Anterior cingulate cortex (tissue), 58 donors: Measurements from ENCODE around the gene NDUFAF7.
"Not testable (repeated sequence)": the region's sequence is repeated elsewhere in the genome, so short reads cannot be mapped to it uniquely, and the experiment has no call there.

Experiments
- DNase-seq, 58 donors: peaks; one replicate each; lab custom pipeline; 2025; lab: John Stamatoyannopoulos, UW

The NDUFAF7 gene

DNA sequence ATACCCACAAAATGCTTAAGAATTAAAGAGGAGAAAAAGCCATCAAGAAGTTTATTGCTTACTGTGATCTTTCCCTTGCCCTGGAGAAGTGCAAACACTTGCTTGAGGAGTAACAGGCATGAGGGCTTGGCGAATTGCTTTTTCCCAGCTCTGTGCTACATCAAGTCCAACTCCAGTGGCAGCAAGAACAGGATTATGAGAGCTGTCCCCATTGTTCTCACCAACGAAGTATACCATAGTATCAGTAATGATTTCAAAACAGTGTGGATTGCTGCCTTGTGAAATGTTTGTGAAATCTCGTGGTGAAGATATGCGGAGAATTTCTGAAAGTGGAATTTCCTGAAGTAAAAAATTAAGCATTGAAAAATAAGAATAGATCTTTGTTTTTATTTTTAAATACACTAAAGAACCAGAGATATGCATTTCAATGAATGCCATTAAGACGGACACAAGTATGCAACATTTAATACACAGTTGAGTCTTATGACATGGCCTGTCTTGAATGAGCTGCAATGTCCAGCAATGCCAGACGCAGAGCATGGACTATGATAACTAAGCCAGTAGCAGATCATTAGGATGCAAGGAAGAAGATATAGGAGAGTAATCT lies 43.0 kb downstream of the NDUFAF7 start:
- no peak for DNase-seq

DNA sequence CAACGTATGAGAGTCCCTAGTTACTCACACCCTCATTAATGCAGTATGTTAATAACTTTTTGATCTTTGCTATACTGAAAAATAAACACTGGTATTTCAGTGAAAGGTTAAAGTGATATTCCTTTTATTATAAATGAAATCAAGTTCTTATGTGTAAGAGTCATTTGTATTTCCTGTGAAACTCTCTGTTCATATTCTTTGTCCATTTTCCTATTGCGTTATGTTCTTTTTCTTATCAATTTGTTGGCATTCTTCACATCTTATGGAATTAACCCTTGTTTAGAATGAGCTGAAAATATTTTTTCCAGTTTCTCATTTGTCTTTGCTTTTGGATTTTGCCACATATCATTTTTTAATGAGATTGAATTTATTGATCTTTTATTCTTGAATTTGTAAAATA lies 44.8 kb downstream of the NDUFAF7 start:
- DNase-seq = no peak

- DNase-seq = no peak
Measured at GRCh38 chr2:37281916-37282315, 50.5 kb downstream of the NDUFAF7 start.

DNA sequence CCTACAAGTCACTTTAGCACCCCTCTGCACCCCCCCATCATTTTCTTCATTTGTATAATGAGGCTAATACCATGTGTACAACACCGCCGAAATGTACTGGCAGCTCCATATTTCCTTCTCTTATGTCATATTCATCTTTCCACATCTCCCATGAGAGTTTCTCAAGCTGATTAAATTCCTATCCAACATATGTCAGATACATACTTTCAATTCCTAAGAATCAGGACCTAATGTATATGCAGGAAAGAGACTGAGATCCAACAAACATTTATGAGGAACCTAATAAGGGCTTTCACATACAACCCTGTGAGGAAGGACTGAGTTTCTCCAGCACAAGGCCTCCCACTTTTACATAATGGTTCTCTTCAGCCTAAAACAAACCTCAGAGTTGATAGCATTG lies 51.3 kb downstream of the NDUFAF7 start:
- no peak for DNase-seq

- DNase-seq = no peak
Measured at GRCh38 chr2:37283207-37283606, 51.7 kb downstream of the NDUFAF7 start.

GRCh38 chr2:37284381-37284780 lies 52.9 kb downstream of the NDUFAF7 start:
- no peak for DNase-seq

GRCh38 chr2:37287966-37288365 lies 56.5 kb downstream of the NDUFAF7 start:
- DNase-seq = no peak

DNA sequence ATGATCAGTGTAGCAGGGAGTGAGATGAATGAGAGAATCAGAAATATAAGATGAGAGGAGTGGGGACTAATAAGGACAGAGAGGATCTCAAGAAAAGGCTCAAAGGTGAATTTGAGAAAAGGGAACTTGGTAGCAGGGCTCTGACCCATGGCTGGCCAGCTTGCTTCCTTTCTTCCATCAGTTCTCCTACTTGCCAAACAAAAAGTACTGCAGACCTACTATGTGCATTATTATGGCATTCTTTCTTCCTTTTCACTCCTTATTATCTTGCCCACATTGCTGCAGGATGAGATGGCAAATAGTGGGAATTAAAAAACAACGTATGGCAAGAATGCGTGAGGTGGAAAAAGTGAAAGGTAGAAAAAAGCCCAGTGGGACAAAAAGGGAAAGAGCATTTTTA lies 60.2 kb downstream of the NDUFAF7 start:
- DNase-seq = no peak

- not testable (repeated sequence) for DNase-seq
Measured at GRCh38 chr2:37294858-37295257, 63.4 kb downstream of the NDUFAF7 start.

GRCh38 chr2:37295469-37296073 lies 64.1 kb downstream of the NDUFAF7 start:
- no peak for DNase-seq

- DNase-seq = no peak
Measured at GRCh38 chr2:37297632-37298031, 66.2 kb downstream of the NDUFAF7 start.
